ENCODE results near the gene FRYL.

DNA sequence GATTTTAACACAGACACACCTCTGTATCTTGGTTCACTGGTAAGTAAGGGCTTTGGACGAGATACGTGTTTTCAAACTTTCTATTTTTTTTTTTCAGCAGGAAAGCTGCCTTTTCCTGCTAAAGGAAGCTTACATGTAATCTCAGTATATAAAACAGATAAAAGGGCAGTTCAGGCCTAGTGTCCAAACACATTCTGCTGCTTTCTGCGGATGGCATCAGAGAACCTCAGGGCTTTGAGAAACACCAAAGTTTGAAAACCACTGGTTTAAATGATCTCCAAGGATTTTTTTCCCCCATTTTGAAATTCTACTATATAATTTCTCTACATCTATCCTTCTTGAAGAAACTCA is 214.1 kb downstream of the FRYL start:
- TF ChIP-seq, protein P1, sequence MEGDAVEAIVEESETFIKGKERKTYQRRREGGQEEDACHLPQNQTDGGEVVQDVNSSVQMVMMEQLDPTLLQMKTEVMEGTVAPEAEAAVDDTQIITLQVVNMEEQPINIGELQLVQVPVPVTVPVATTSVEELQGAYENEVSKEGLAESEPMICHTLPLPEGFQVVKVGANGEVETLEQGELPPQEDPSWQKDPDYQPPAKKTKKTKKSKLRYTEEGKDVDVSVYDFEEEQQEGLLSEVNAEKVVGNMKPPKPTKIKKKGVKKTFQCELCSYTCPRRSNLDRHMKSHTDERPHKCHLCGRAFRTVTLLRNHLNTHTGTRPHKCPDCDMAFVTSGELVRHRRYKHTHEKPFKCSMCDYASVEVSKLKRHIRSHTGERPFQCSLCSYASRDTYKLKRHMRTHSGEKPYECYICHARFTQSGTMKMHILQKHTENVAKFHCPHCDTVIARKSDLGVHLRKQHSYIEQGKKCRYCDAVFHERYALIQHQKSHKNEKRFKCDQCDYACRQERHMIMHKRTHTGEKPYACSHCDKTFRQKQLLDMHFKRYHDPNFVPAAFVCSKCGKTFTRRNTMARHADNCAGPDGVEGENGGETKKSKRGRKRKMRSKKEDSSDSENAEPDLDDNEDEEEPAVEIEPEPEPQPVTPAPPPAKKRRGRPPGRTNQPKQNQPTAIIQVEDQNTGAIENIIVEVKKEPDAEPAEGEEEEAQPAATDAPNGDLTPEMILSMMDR (IDR thresholded peaks at IDR 0.05) = no peak
- no peak for TF ChIP-seq POLR2A (IDR thresholded peaks at IDR 0.05)
